Keratinocyte (primary cell): ENCODE measurements around the gene TMEM234. TPM values are rescaled to one million over a fixed set of nuclear protein-coding genes. Genes with fewer than 3 reads are reported as not detected.

Source experiments
- DNase-seq: peaks from one replicate; pipeline ENCODE4 v3.0.0-alpha.2; 2011; ENCODE audit warnings: low read depth, missing footprints, low spot score
- FAIRE-seq: peaks from 2 replicates; lab custom pipeline; 2011; peaks lifted over from hg19 to GRCh38; lab: Jason Lieb, UNC
- H2AFZ ChIP-seq: 2 replicates; pipeline ENCODE4 v1.6.0; 2012; ENCODE audit warnings: low read length, control low read depth, inconsistent platforms; ENCODE audit not compliant: control insufficient read depth
- H3K27ac ChIP-seq: 2 replicates; pipeline ENCODE4 v1.5.1; 2011; ENCODE audit warnings: low read length; ENCODE audit not compliant: control insufficient read depth, insufficient read depth
- H3K27me3 ChIP-seq: 3 replicates; pipeline ENCODE4 v1.6.0; 2011; ENCODE audit warnings: low read length; ENCODE audit not compliant: control insufficient read depth, insufficient read depth; ENCODE audit errors: extremely low read depth
- H3K36me3 ChIP-seq, 2 experiments: 2 replicates in 1 of 2; 3 replicates in 1 of 2; pipeline ENCODE4 v1.5.1; 2011; ENCODE audit warnings: low read length in 2 of 2, mild to moderate bottlenecking in 1 of 2; ENCODE audit not compliant: control insufficient read depth in 2 of 2, insufficient read depth in 2 of 2; ENCODE audit errors: extremely low read depth in 1 of 2
- H3K4me1 ChIP-seq: 3 replicates; pipeline ENCODE4 v1.5.1; 2011; ENCODE audit warnings: low read length; ENCODE audit not compliant: control insufficient read depth, insufficient read depth; ENCODE audit errors: extremely low read depth
- H3K4me2 ChIP-seq: 3 replicates; pipeline ENCODE4 v1.6.0; 2011; ENCODE audit warnings: low read depth, low read length; ENCODE audit not compliant: control insufficient read depth, insufficient read depth; ENCODE audit errors: extremely low read depth
- H3K4me3 ChIP-seq, 3 experiments: fragments of 200-600 bp in 1 of 3; sonication (generic) in 1 of 3; 2 replicates in 2 of 3; 3 replicates in 1 of 3; pipeline ENCODE4 v1.5.1; 2011 to 2016; ENCODE audit warnings: low read length in 3 of 3, mild to moderate bottlenecking in 3 of 3, control low read depth in 2 of 3, inconsistent platforms in 1 of 3, low read depth in 1 of 3, mixed read lengths in 1 of 3, mixed run types in 1 of 3, moderate library complexity in 1 of 3; ENCODE audit not compliant: control insufficient read depth in 2 of 3, insufficient read depth in 2 of 3; ENCODE audit errors: extremely low read depth in 1 of 3
- H3K79me2 ChIP-seq: 2 replicates; pipeline ENCODE4 v1.6.0; 2012; ENCODE audit warnings: low read length; ENCODE audit not compliant: control insufficient read depth, insufficient read depth
- H3K9ac ChIP-seq: 3 replicates; pipeline ENCODE4 v1.6.0; 2011; ENCODE audit warnings: low read length; ENCODE audit not compliant: control insufficient read depth, insufficient read depth; ENCODE audit errors: extremely low read depth
- H3K9me1 ChIP-seq: 3 replicates; pipeline ENCODE4 v1.6.0; 2011; ENCODE audit warnings: low read length; ENCODE audit not compliant: control insufficient read depth, insufficient read depth; ENCODE audit errors: extremely low read depth
- H3K9me3 ChIP-seq: 2 replicates; pipeline ENCODE4 v1.5.1; 2012; ENCODE audit warnings: low read depth, low read length; ENCODE audit not compliant: control insufficient read depth
- H4K20me1 ChIP-seq: 3 replicates; pipeline ENCODE4 v1.6.0; 2011; ENCODE audit warnings: low read length; ENCODE audit not compliant: control insufficient read depth, insufficient read depth; ENCODE audit errors: extremely low read depth
- CTCF ChIP-seq, 3 experiments: IDR thresholded peaks in 1 of 3; conservative IDR thresholded peaks in 1 of 3; optimal IDR thresholded peaks in 1 of 3; 2 replicates in 2 of 3; 3 replicates in 1 of 3; pipeline versions ENCODE3 to v1.5.1; 2011; ENCODE audit warnings: low read length in 3 of 3, mild to moderate bottlenecking in 3 of 3, moderate library complexity in 2 of 3, control low read depth in 1 of 3, inconsistent platforms in 1 of 3; ENCODE audit not compliant: insufficient read depth in 2 of 3; ENCODE audit errors: extremely low read depth in 1 of 3
- EZH2 ChIP-seq: IDR thresholded peaks from one replicate; pipeline ENCODE4 v1.6.1; 2012; ENCODE audit warnings: inconsistent platforms, mild to moderate bottlenecking, low read length, moderate library complexity
- dilution Hi-C: fragments of 300-500 bp; cut with MboI; formaldehyde crosslinking; loops from one replicate; pipeline ENCODE4 v1.7.0; 2020; ENCODE audit warnings: low sequenced_read_pairs; ENCODE audit not compliant: extremely low pct_ligation_motif_present
- polyA plus RNA-seq, 5 experiments: library from polyadenylated mRNA; depleted of rRNA in 3 of 5; stranded (reverse) in 3 of 5; stranded (forward) in 1 of 5; unstranded in 1 of 5; fragments of >200 nt; gene quantifications; 1 replicate in 1 of 5; 2 replicates in 3 of 5; 3 replicates in 1 of 5; pipeline versions ENCODE4 v1.2.1 to v1.2.3, GENCODE V29; 2011 to 2012; ENCODE audit warnings: missing spikeins in 2 of 5, low read depth in 1 of 5, low replicate concordance in 1 of 5

TMEM234 gene
- polyA plus RNA-seq, 1 donor (not counting 4 experiments of a cell fraction or from before 2014, with no cell fraction given) = 14.4 TPM

GRCh38 chr1:32181065-32181464 lies 41.1 kb downstream of the TMEM234 start:
- TF ChIP-seq CTCF (optimal IDR thresholded peaks at IDR 0.05 in 1 of 3, IDR thresholded peaks at IDR 0.05 in 1 of 3, conservative IDR thresholded peaks at IDR 0.05 in 1 of 3; ENCODE audit: extremely low read depth in 1 of 3, insufficient read depth in 2 of 3, low read length in 3 of 3) (no peak), EZH2 (no peak)
- Histone ChIP-seq H3K4me1 (peaks cover 19% of the 10 kb centered on the region), H3K27me3 (no peaks in the 10 kb centered on the region), H2AFZ (no peak overlapping the region), H3K9ac (peak overlapping the region; percentile 90), H3K4me2 (peak overlapping the region; percentile 87), H3K27ac (peak overlapping the region; percentile 90), H3K9me3 (no peaks in the 10 kb centered on the region), H3K79me2 (peaks cover 48% of the 10 kb centered on the region), H4K20me1 (peaks cover under 1% of the 10 kb centered on the region), H3K9me1 (peaks cover 3% of the 10 kb centered on the region), H3K4me3 (peak overlapping the region in 2 of 3 experiments; percentile 70 to 95), H3K36me3 (peaks cover 12 to 34% of the 10 kb centered on the region in 2 experiments)
- dilution Hi-C loops = no loop called here
- DNase-seq (no peak), FAIRE-seq (no peak)

DNA sequence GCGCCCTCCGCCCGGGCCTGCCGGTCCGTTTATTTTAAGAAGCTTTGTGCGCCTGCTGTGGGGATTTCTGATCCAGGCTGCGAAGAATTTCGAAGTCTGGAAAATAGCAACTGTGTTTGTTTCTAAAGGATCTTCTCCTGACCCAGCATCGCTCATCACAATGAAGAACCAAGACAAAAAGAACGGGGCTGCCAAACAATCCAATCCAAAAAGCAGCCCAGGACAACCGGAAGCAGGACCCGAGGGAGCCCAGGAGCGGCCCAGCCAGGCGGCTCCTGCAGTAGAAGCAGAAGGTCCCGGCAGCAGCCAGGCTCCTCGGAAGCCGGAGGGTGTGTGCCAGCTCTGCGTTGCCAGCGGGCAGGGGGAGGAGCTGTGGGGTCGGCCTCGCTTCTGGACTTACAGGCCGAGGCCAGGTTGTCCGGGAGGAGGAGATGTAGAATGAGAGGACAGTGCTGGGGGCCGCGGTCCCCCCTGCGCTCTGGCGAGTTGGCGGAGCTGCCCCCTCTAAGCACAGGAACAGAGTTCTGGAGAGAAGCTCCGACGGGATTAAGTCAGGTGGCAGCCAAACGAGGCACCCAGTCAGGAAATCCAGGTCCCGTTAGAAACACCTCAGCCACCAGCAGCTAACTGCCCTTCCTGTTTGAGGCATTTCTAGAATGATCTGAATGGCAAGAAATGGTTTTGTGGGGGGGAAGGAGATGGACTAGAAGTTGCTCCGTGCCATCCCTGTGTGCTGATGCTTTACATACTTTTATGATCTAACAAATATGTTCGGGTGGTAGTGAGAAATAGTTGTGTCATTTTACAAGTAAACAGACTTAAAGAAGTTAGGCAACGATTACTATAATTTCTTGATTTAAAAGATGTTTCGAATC lies 41.7 kb downstream of the TMEM234 start:
- Histone ChIP-seq H2AFZ (peak overlapping the region; percentile 37), H4K20me1 (no peaks in the 10 kb centered on the region), H3K9me1 (peaks cover 3% of the 10 kb centered on the region), H3K4me1 (peaks cover 19% of the 10 kb centered on the region), H3K27ac (peak overlapping the region; percentile 90), H3K79me2 (peaks cover 44% of the 10 kb centered on the region), H3K9ac (peak overlapping the region; percentile 90), H3K4me2 (peak overlapping the region; percentile 87), H3K4me3 (peak overlapping the region; percentile 47 to 95 (median 70)), H3K9me3 (no peaks in the 10 kb centered on the region), H3K36me3 (peaks cover 10 to 31% of the 10 kb centered on the region in 2 experiments), H3K27me3 (no peaks in the 10 kb centered on the region)
- no peak for DNase-seq
- no peak for FAIRE-seq
- no peak for TF ChIP-seq EZH2
- TF ChIP-seq CTCF (optimal IDR thresholded peaks at IDR 0.05 in 1 of 3, IDR thresholded peaks at IDR 0.05 in 1 of 3, conservative IDR thresholded peaks at IDR 0.05 in 1 of 3; ENCODE audit: extremely low read depth in 1 of 3, insufficient read depth in 2 of 3, low read length in 3 of 3) = no peak
- dilution Hi-C loops = no loop called here
